Ishikawa (cell line): ENCODE results near the gene SLC34A1.

Source experiments
- CEBPB ChIP-seq: IDR thresholded peaks from 2 replicates; pipeline ENCODE4 v1.6.1; 2012
- CREB1 ChIP-seq: IDR thresholded peaks from 2 replicates; pipeline ENCODE4 v1.6.1; 2012; ENCODE audit warnings: low read depth
- EGR1 ChIP-seq: IDR thresholded peaks from 2 replicates; pipeline ENCODE4 v1.6.1; 2012
- EP300 ChIP-seq: IDR thresholded peaks from 2 replicates; pipeline ENCODE4 v1.6.1; 2012; ENCODE audit warnings: borderline replicate concordance
- FOXM1 ChIP-seq: IDR thresholded peaks from 2 replicates; pipeline ENCODE4 v1.6.1; 2012; ENCODE audit warnings: low read depth, borderline replicate concordance
- MAX ChIP-seq: IDR thresholded peaks from 2 replicates; pipeline ENCODE4 v1.6.1; 2012
- NFIC ChIP-seq: IDR thresholded peaks from 2 replicates; pipeline ENCODE4 v1.6.1; 2012
- RAD21 ChIP-seq: IDR thresholded peaks from 2 replicates; pipeline ENCODE4 v1.6.1; 2012; ENCODE audit warnings: low read depth
- REST ChIP-seq: IDR thresholded peaks from 2 replicates; pipeline ENCODE4 v1.6.1; 2012; ENCODE audit warnings: low read depth, mild to moderate bottlenecking
- TAF1 ChIP-seq: IDR thresholded peaks from 2 replicates; pipeline ENCODE4 v1.6.1; 2012; ENCODE audit warnings: low read depth, mild to moderate bottlenecking
- TCF12 ChIP-seq: IDR thresholded peaks from 2 replicates; pipeline ENCODE4 v1.6.1; 2012; ENCODE audit warnings: low read depth
- TEAD4 ChIP-seq: IDR thresholded peaks from 2 replicates; pipeline ENCODE4 v1.6.1; 2012
- USF1 ChIP-seq: IDR thresholded peaks from 2 replicates; pipeline ENCODE4 v1.6.1; 2012
- YY1 ChIP-seq: IDR thresholded peaks from 2 replicates; pipeline ENCODE4 v1.6.1; 2012; ENCODE audit warnings: low read depth
- ZBTB7A ChIP-seq: IDR thresholded peaks from 2 replicates; pipeline ENCODE4 v1.6.1; 2012; ENCODE audit warnings: low read depth

Gene SLC34A1

GRCh38 chr5:177338251-177339106 lies 45.8 kb upstream of the SLC34A1 start:
- TF ChIP-seq CREB1 (no peak), YY1 (no peak), NFIC (no peak), ZBTB7A (no peak), CEBPB (no peak), REST (no peak), EP300 (no peak), TCF12 (no peak), RAD21 (no peak), TAF1 (no peak), USF1 (no peak), FOXM1 (no peak), MAX (no peak), EGR1 (no peak), TEAD4 (no peak)

- TF ChIP-seq TAF1 (no peak), CEBPB (no peak), NFIC (no peak), TCF12 (no peak), EP300 (no peak), FOXM1 (no peak), ZBTB7A (no peak), RAD21 (no peak), TEAD4 (no peak), USF1 (no peak)
Measured at GRCh38 chr5:177339107-177339638, 45.1 kb upstream of the SLC34A1 start.

- TF ChIP-seq YY1 (no peak), CREB1 (no peak), TEAD4 (no peak), EGR1 (no peak), TAF1 (no peak), EP300 (no peak), FOXM1 (no peak), CEBPB (no peak), USF1 (no peak), TCF12 (no peak), MAX (no peak), NFIC (no peak)
Measured at GRCh38 chr5:177343777-177344176, 40.5 kb upstream of the SLC34A1 start.

- TF ChIP-seq TEAD4, result no peak
- TF ChIP-seq ZBTB7A, result no peak
- TF ChIP-seq TCF12, result no peak
- TF ChIP-seq MAX, result no peak
- TF ChIP-seq FOXM1, result no peak
- TF ChIP-seq EP300, result no peak
- TF ChIP-seq RAD21, result no peak
- no peak for TF ChIP-seq YY1
- no peak for TF ChIP-seq CREB1
- TF ChIP-seq NFIC, result no peak
- TF ChIP-seq TAF1, result no peak
- TF ChIP-seq EGR1, result no peak
- no peak for TF ChIP-seq REST
- TF ChIP-seq USF1, result no peak
- TF ChIP-seq CEBPB, result no peak
Measured at GRCh38 chr5:177344891-177345290, 39.3 kb upstream of the SLC34A1 start.
